ENCODE data around the gene GAB3. TPM values are rescaled to one million over a fixed set of nuclear protein-coding genes. Genes with fewer than 3 reads are reported as not detected.

Gene GAB3
- total and polyA plus RNA-seq, 9 of the 15 experiments (the other 6 are each of a cell fraction or from before 2014, with no cell fraction given) = 16.1 to 31.4 (median 20.2) TPM

DNA sequence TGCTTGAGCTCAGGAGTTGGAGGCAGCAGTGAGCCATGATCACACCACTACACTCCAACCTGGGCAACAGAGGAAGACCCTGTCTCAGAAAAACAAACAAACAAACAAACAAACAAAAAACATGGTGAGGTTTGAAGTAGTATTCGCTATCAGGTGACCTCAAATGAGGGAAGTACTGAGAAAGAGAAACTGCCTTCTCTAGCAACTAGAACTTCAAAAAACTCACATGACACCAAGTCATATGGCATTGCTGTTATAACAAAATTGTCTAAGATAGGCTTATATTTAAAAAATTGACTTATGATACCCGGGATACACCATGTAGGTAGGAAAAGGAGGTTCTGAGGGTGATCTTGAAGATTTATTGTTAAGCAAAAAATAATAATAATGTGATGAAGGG, 44.1 kb upstream of the GAB3 start:
- peaks cover 26 to 51% of the 10 kb centered on the region in 2 experiments for H3K4me1 ChIP-seq (replicated peaks in 1 of 2; ENCODE audit: control insufficient read depth in 2 of 2, insufficient read depth in 2 of 2, low read length in 2 of 2)

GRCh38 chrX:154793084-154793795, 42.4 kb upstream of the GAB3 start:
- Histone ChIP-seq H3K4me1 (replicated peaks in 1 of 2; ENCODE audit: control insufficient read depth in 2 of 2, insufficient read depth in 2 of 2, low read length in 2 of 2) (peaks cover 20 to 48% of the 10 kb centered on the region in 2 experiments; a peak in 4 of 5 replicates), H3K27ac (ENCODE audit: extremely low read depth, low read depth, low read length) (no peak overlapping the region), H3K9ac (ENCODE audit: insufficient read depth in 1 of 2, low read depth in 2 of 2, low read length in 2 of 2) (no peak overlapping the region), H3K9me3 (replicated peaks; ENCODE audit: control insufficient read depth, insufficient read depth, low read depth, low read length) (no peaks in the 10 kb centered on the region), H2AFZ (ENCODE audit: low read depth, low read length) (no peak overlapping the region), H3K4me2 (ENCODE audit: insufficient read depth, low read length) (no peak overlapping the region), H4K20me1 (replicated peaks; ENCODE audit: control insufficient read depth, insufficient read depth, low read length) (peaks cover 5% of the 10 kb centered on the region; the same call in 1 of the 2 replicates), H3K36me3 (ENCODE audit: control insufficient read depth, insufficient read depth, low read length) (peaks cover 89% of the 10 kb centered on the region), H3K79me2 (ENCODE audit: control insufficient read depth, insufficient read depth, low read length) (peaks cover 99% of the 10 kb centered on the region), H3K9me1 (ENCODE audit: control insufficient read depth, insufficient read depth, low read length) (peaks cover 4% of the 10 kb centered on the region), H3K4me3 (no peak overlapping the region), H3K27me3 (ENCODE audit: control insufficient read depth in 2 of 2, insufficient read depth in 2 of 2, low read length in 2 of 2) (no peaks in the 10 kb centered on the region)
- BruUV-seq (replicated peaks) = no TSS peak
- DNase-seq (ENCODE audit: extremely low read depth in 1 of 4, low spot score in 3 of 4) = no peak
- CTCF ChIA-PET (ENCODE audit: low intra/inter-chr PET ratio) = no interaction called here
- intact Hi-C loops (cut with micrococcal nuclease) (no loop called here), in situ Hi-C loops (cut with MboI) (no loop called here)
- ATAC-seq = no peak
- POLR2A ChIA-PET = interaction anchor here (1.9 to 2.2 kb wide), 3 partner anchors 9 to 14 kb away, joined by 5 to 10 read pairs (median 8); no protein-coding TSS in a partner anchor
- 69% methylated on average over 7 of the region's 7 CpGs for WGBS (ENCODE audit: insufficient coverage, low coverage, missing lambda C conversion rate)
- FAIRE-seq = no peak
- TF ChIP-seq RBM22 (IDR thresholded peaks at IDR 0.05; ENCODE audit: low read depth, low read length, poor library complexity, severe bottlenecking) = no peak
- no peak for TF ChIP-seq SMAD2 (IDR thresholded peaks at IDR 0.05; ENCODE audit: low read depth, low read length)
- TF ChIP-seq RBM25 (IDR thresholded peaks at IDR 0.05; ENCODE audit: low read depth, low read length, severe bottlenecking) = no peak
- no peak for TF ChIP-seq FOS (IDR thresholded peaks at IDR 0.05; ENCODE audit: extremely low read depth, insufficient read length)
- no peak for TF ChIP-seq SRSF1 (IDR thresholded peaks at IDR 0.05; ENCODE audit: low read depth, low read length)
- TF ChIP-seq ZNF717 (CRISPR knock-in tag; IDR thresholded peaks at IDR 0.05) = no peak
- peak; percentile 85 for TF ChIP-seq NFIC (IDR thresholded peaks at IDR 0.05)
- no peak for TF ChIP-seq RBM14 (IDR thresholded peaks at IDR 0.05; ENCODE audit: borderline replicate concordance, insufficient read depth, low read depth, low read length)
- no peak for TF ChIP-seq ZNF398 (CRISPR knock-in tag; IDR thresholded peaks at IDR 0.05)
- TF ChIP-seq TFAP4 (CRISPR knock-in tag; IDR thresholded peaks at IDR 0.05; ENCODE audit: borderline replicate concordance) = no peak

More for the DNA sequence above, 44.1 kb upstream of the GAB3 start:
- 35% methylated on average over 2 of the region's 2 CpGs for WGBS (ENCODE audit: insufficient coverage, low coverage, missing lambda C conversion rate)
- ChIA-PET CTCF (ENCODE audit: low intra/inter-chr PET ratio) (no interaction called here), POLR2A (interaction anchor here (0.6 to 2.2 kb wide), 4 partner anchors 9 to 383 kb away, joined by 3 to 9 read pairs (median 6); no protein-coding TSS in a partner anchor)
- ATAC-seq (no peak), FAIRE-seq (no peak), DNase-seq (ENCODE audit: extremely low read depth in 1 of 4, low spot score in 3 of 4) (no peak)
- H3K4me2 ChIP-seq (ENCODE audit: insufficient read depth, low read length) = no peak overlapping the region
- peak overlapping the region; percentile 43; the same call in 2 of the 3 replicates for H3K27ac ChIP-seq (ENCODE audit: extremely low read depth, low read depth, low read length)
- in situ Hi-C loops (cut with MboI) (no loop called here), intact Hi-C loops (cut with micrococcal nuclease) (loop anchor here (5.0 kb wide), 1 partner anchor 42 kb away; no protein-coding TSS in a partner anchor)
- H3K9me3 ChIP-seq (replicated peaks; ENCODE audit: control insufficient read depth, insufficient read depth, low read depth, low read length) = no peaks in the 10 kb centered on the region
- no peak overlapping the region for H3K9ac ChIP-seq (ENCODE audit: insufficient read depth in 1 of 2, low read depth in 2 of 2, low read length in 2 of 2)
- peaks cover 4% of the 10 kb centered on the region for H3K9me1 ChIP-seq (ENCODE audit: control insufficient read depth, insufficient read depth, low read length)
- H3K27me3 ChIP-seq (ENCODE audit: control insufficient read depth in 2 of 2, insufficient read depth in 2 of 2, low read length in 2 of 2) = no peaks in the 10 kb centered on the region
- peaks cover 81% of the 10 kb centered on the region for H3K36me3 ChIP-seq (ENCODE audit: control insufficient read depth, insufficient read depth, low read length)
- no peak overlapping the region for H2AFZ ChIP-seq (ENCODE audit: low read depth, low read length)
- no peak overlapping the region for H3K4me3 ChIP-seq
- H3K79me2 ChIP-seq (ENCODE audit: control insufficient read depth, insufficient read depth, low read length) = peaks cover 98% of the 10 kb centered on the region
- TF ChIP-seq MECOM (CRISPR knock-in tag; IDR thresholded peaks at IDR 0.05) (no peak), SUPT5H (IDR thresholded peaks at IDR 0.05) (peak; percentile 4; the same call in 1 of the 2 replicates), POLR2AphosphoS5 (IDR thresholded peaks at IDR 0.05; ENCODE audit: control insufficient read depth, insufficient read depth, low read depth, low read length) (0 out of 2 replicates have a peak, but pooled peaks have one; percentile 4), POLR2A (conservative IDR thresholded peaks at IDR 0.05) (0 out of 2 replicates have a peak, but pooled peaks have one; percentile 38)
- H4K20me1 ChIP-seq (replicated peaks; ENCODE audit: control insufficient read depth, insufficient read depth, low read length) = peaks cover 5% of the 10 kb centered on the region; the same call in 1 of the 2 replicates
- BruUV-seq (replicated peaks) = no TSS peak

All from K562 (cell line).